Activated CD4-positive, CD25-positive, alpha-beta regulatory T cell treated with anti-CD3 and anti-CD28 coated beads, Interleukin-2, amount 50 U/mL, for 72 hours (primary cell): ENCODE measurements around the gene TP53TG3.
"Not testable (repeated sequence)": the region's sequence is repeated elsewhere in the genome, so short reads cannot be mapped to it uniquely, and the experiment has no call there.

Experiments
- DNase-seq: peaks from one replicate; pipeline ENCODE4 v3.0.0; 2021

Gene TP53TG3, protein sequence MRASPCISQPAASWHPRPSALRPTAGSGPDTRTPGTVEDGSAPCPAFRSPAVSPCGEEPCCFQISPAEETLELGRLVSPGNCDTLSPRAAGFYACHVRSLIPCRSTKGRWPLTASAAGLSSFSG

DNA sequence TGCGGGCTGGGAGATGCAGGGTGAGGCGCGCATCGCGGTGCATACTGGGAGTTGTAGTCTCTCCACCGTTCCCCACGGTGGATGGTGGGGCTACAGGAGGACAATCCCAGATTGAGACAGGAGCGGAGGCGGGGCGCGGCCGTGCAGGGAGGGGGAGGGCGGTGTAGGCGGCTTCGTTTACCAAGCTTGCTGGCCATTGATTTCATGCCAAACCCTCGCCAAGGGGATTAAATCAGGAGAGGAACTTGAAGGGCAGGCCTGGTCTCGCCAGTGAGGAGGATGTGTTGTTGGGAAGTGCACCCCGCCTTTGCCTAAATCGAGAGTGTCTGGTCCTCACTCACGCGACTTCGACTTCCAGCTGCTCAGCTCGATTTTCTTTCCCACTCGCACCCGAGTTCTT is at the start of gene TP53TG3:
Gene TP53TG3 (minus strand): TSS at position 101 of the 400 bp plus-strand sequence. CDS start 68 bp downstream, at position 33.
- not testable (repeated sequence) for DNase-seq

DNA sequence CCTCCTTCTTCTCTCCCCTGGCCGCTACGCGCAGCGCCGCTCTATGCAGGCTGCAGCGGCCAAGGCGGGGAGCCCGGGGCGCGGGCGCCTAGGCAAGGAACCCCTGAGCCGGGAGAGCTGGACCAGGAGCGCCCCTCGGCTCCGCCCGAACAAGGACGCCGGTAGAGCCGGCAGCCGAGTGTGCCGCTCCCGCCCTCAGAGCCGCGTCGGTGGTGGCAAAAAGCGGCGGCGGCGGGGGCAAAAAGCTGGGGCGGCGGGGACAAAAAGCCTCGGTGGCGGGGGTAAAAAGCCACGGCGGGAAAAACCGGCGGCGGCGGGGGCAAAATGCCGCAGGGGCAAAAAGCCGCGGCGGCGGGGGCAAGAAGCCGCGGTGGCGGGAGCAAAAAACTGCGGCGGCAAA is 25.1 kb downstream of the TP53TG3 start:
- not testable (repeated sequence) for DNase-seq

DNA sequence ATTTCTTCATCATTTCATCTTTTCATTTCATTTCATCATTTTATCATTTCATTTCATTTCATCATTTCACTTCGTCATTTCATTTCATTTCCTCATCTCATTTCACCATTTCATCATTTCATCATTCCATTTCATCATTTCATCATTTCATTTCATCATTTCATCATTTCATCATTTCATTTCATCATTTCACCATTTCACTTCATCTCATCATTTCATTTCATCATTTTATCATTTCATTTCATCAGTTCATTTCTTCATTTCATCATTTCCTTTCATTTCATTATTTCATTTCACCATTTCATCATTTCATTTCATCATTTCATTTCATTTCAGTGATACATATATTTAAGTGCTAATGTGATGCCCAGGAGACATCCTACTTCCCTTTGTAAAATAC is 28.4 kb downstream of the TP53TG3 start:
- not testable (repeated sequence) for DNase-seq

GRCh38 chr16:32646780-32647179 is 29.2 kb downstream of the TP53TG3 start:
- not testable (repeated sequence) for DNase-seq

- DNase-seq = not testable (repeated sequence)
These were observed 29.8 kb downstream of the TP53TG3 start for GRCh38 chr16:32646177-32646576.

- not testable (repeated sequence) for DNase-seq
These were observed 30.6 kb downstream of the TP53TG3 start for GRCh38 chr16:32645278-32645908.

GRCh38 chr16:32644715-32645114 is 31.2 kb downstream of the TP53TG3 start:
- DNase-seq = not testable (repeated sequence)

DNA sequence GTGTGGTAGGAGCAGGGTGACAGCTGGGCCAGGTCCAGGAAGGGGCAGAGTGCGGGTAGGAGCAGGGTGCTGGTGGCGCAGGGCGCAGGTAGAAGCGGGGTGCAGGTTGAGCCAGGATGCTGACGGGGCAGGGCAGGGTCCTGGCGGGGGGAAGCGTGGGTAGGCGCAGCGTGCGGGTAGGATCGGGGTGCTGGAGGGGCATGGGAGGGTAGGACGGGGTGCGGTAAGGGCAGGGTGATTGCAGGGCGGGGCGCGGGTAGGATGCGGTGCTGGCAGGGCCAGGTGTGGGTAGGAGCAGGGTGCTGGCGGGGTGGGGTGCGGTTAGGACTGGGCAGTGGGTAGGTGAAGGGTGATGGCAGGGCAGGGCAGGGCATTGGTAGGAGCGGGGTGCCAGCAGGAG is 38.4 kb downstream of the TP53TG3 start:
- not testable (repeated sequence) for DNase-seq

DNA sequence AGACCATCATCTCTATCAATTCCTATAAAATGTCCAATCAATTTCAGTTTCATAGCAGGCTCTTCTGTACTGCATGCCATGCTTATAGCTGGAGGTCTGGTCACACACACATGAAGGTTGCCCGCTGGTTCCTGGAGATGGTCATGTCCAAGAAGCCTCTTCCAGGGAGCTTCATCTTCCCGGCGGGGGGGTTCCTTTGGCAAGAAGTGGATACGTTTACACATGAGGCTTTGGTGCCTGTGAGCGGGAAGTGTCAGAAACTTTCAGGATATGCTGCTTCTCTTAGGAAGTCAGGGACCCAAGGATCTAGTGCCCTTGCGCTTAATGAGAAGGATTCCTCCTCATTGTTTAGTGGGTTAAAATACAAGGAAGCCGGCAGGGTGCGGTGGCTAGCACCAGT is 43.9 kb downstream of the TP53TG3 start:
- DNase-seq = not testable (repeated sequence)
